Measurements from ENCODE around the gene TBC1D7.

DNA sequence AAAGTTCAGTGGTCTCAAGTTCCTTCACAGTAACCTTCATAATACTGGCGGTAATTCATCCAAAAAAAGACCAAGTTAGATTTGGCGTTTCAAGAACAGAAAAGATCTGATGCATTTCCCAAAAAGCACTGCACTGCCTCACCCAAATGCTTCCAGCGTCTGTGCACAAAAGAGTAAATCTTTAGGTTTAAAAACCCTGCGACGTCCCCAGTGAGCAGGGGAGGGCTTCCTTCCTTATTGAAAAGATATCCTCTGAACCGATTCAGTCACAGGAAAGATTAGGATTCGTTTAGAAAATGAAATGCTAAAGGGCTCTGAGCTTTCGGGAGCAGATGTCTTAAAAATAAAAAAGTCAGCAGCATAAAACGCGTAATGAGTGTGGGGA is 654 bp downstream of the TBC1D7 start:
- no peak for TF ChIP-seq EZH2 (IDR thresholded peaks at IDR 0.05; ENCODE audit: borderline replicate concordance, insufficient read depth, low read length, poor library complexity, severe bottlenecking)
- TF ChIP-seq EP300 (conservative IDR thresholded peaks at IDR 0.05; ENCODE audit: poor library complexity, severe bottlenecking), result no peak
- TF ChIP-seq, protein P1, sequence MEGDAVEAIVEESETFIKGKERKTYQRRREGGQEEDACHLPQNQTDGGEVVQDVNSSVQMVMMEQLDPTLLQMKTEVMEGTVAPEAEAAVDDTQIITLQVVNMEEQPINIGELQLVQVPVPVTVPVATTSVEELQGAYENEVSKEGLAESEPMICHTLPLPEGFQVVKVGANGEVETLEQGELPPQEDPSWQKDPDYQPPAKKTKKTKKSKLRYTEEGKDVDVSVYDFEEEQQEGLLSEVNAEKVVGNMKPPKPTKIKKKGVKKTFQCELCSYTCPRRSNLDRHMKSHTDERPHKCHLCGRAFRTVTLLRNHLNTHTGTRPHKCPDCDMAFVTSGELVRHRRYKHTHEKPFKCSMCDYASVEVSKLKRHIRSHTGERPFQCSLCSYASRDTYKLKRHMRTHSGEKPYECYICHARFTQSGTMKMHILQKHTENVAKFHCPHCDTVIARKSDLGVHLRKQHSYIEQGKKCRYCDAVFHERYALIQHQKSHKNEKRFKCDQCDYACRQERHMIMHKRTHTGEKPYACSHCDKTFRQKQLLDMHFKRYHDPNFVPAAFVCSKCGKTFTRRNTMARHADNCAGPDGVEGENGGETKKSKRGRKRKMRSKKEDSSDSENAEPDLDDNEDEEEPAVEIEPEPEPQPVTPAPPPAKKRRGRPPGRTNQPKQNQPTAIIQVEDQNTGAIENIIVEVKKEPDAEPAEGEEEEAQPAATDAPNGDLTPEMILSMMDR (IDR thresholded peaks at IDR 0.05; ENCODE audit: poor library complexity, severe bottlenecking), result no peak
- no peak for TF ChIP-seq POLR2AphosphoS5 (IDR thresholded peaks at IDR 0.05)
- TF ChIP-seq TAF1 (IDR thresholded peaks at IDR 0.05; ENCODE audit: low read depth), result no peak
- no peak for TF ChIP-seq REST (IDR thresholded peaks at IDR 0.05; ENCODE audit: borderline replicate concordance)
- TF ChIP-seq MXI1 (conservative IDR thresholded peaks at IDR 0.05; ENCODE audit: poor library complexity, severe bottlenecking), result no peak
- TF ChIP-seq RAD21 (conservative IDR thresholded peaks at IDR 0.05), result no peak
